ENCODE measurements around the gene CHAF1A. TPM values are rescaled to one million over a fixed set of nuclear protein-coding genes. Genes with fewer than 3 reads are reported as not detected.

The CHAF1A gene
- total RNA-seq, 2 experiments from 2014 or later, result 118 to 126 TPM

DNA sequence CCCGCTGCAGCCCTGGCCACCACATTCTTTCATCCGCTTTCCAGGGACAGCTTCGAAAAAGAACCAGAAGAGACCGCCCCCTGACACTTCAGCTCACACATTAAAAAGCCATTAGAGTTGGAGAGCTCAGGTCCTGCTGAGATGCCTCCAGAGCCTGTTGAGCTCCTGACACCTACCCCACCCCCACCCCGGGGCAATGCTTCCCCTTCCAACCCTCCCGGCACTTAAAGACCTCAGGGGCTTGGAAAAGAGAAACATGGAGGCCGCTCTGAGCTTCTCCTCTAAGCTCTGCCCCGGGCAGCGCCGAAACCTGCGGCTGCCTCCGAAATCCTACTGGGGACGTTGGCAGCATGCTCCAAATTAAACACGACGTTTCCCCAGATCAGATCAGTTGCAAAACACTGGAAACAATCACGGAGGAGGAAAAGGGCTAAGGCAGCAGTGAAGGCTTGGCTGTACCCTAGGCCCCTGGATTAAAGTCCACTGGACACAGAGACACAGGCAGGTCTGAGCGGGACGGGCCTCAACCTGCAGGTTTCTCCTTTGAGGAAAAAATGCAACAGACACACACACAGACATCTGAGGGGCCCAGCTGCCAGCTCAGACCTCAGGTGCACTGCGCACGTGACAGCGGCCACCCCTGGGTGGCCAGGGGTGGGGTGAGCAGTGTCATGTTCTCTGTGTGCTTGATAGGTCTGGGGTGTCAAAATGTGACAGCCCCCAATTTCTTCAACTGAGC is 11.7 kb upstream of the CHAF1A start:
- no peak for DNase-seq

GRCh38 chr19:4391306-4391693 is 11.1 kb upstream of the CHAF1A start:
- ATAC-seq (no peak), DNase-seq (no peak)
- Mint-ChIP-seq H3K4me1 (peaks cover 38% of the 10 kb centered on the region), H3K4me3 (no peak overlapping the region), H3K27ac (no peak overlapping the region), H3K36me3 (peaks cover 17% of the 10 kb centered on the region), H3K9me3 (ENCODE audit: low read depth) (no peaks in the 10 kb centered on the region), H3K27me3 (no peaks in the 10 kb centered on the region)
- CTCF ChIA-PET, result interaction anchor here (1.1 kb wide), 1 partner anchor 39 kb away, joined by 3 read pairs; no protein-coding TSS in a partner anchor

More for the DNA sequence above, 11.7 kb upstream of the CHAF1A start:
- peaks cover 38% of the 10 kb centered on the region for H3K4me1 Mint-ChIP-seq
- no peaks in the 10 kb centered on the region for H3K27me3 Mint-ChIP-seq
- H3K9me3 Mint-ChIP-seq (ENCODE audit: low read depth), result no peaks in the 10 kb centered on the region
- peaks cover 13% of the 10 kb centered on the region for H3K36me3 Mint-ChIP-seq
- CTCF ChIA-PET, result interaction anchor here (1.1 kb wide), 1 partner anchor 39 kb away, joined by 3 read pairs; no protein-coding TSS in a partner anchor
- ATAC-seq, result no peak
- H3K4me3 Mint-ChIP-seq, result no peak overlapping the region
- peak overlapping the region; percentile 77 for H3K27ac Mint-ChIP-seq

- H3K36me3 Mint-ChIP-seq, result peaks cover 22% of the 10 kb centered on the region
- DNase-seq, result no peak
- H3K4me1 Mint-ChIP-seq, result peaks cover 44% of the 10 kb centered on the region
- no peak overlapping the region for H3K4me3 Mint-ChIP-seq
- ATAC-seq, result no peak
- CTCF ChIA-PET, result interaction anchor here (0.6 kb wide), 1 partner anchor 60 kb away, joined by 3 read pairs; no protein-coding TSS in a partner anchor
- no peak overlapping the region for H3K27ac Mint-ChIP-seq
- H3K27me3 Mint-ChIP-seq, result no peaks in the 10 kb centered on the region
- H3K9me3 Mint-ChIP-seq (ENCODE audit: low read depth), result no peaks in the 10 kb centered on the region
Observed at GRCh38 chr19:4391701-4392483, 10.5 kb upstream of the CHAF1A start.

DNA sequence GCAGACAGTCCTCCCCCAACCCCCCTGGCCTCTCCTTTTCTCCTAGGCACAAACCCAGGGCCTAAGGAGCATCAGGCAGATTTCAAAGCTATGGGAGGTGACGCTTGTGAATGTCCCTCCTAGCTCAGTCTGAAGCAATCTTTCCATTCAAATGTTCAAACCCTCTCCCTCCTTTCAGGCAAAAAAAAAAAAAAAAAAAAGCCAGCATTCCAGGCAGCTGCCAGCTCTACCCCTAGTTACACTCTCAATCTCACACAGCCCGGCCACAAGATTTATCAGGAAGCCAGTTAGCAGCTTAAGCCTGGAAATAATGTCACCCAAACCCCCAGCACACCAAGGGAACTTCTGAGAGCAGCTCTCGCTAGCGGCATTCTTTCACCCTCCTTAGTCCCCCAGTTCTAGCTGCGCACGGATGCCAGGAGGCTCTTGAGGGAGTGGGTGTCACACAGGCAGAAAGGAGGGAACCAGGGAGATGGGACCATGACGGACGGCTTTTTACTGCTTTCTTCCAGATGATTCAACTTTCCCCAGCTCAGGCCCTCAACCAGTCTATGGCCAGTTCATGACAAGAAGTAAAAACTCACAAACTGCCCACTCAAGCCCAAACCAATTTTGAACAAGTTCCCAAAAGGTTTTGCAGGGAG is 8.4 kb upstream of the CHAF1A start:
- ATAC-seq, result no peak
- Mint-ChIP-seq H3K4me3 (no peak overlapping the region), H3K27me3 (no peaks in the 10 kb centered on the region), H3K9me3 (ENCODE audit: low read depth) (no peaks in the 10 kb centered on the region), H3K4me1 (peaks cover 54% of the 10 kb centered on the region), H3K27ac (peak overlapping the region; percentile 34), H3K36me3 (peaks cover 24% of the 10 kb centered on the region)
- no peak for DNase-seq
- CTCF ChIA-PET, result interaction anchor here (1.0 to 1.1 kb wide), 2 partner anchors 11 to 126 kb away, joined by 3 read pairs; no protein-coding TSS in a partner anchor

DNA sequence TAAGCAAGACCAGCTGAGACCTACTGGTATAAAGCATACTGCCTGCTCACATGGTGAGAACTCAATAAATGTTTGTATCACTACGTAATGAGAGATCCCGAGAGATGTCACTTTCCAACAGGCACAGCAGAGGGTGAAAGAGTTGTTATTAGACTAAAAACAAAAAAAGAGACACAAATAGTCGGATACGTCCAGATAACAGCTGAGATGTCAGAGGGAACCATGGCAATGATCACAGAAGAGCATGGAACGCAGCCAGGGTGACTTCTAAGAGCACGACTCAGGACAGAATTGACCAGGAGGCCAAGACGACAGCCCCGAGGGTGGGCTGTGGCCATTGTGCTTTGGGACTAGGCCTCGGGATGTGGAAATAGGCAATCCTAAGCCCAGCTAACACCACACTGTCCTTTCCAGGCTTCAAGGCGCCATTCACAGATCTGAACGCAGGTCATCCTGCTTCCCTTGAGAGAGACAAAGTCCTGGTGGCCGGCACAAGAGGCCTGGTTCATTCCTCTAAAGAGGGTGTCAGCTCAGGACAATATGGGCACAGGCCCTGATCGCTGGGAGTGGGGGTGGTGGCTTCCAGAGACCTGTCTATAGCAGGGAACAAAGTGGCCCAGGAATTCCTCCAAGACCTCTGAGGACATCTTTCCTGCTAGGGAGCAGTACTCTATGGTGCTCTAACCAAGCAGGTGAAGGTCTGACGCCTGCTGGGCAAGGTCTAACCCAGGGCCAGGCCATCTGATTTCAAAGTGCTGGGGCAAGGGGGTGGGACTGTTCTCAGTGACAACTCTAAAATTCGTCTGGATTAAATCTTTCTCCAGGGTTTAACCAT is 5.3 kb upstream of the CHAF1A start:
- Mint-ChIP-seq H3K4me3 (no peak overlapping the region), H3K27ac (no peak overlapping the region), H3K9me3 (ENCODE audit: low read depth) (no peaks in the 10 kb centered on the region), H3K36me3 (peaks cover 23% of the 10 kb centered on the region), H3K4me1 (peaks cover 53% of the 10 kb centered on the region), H3K27me3 (no peaks in the 10 kb centered on the region)
- CTCF ChIA-PET, result interaction anchor here (2.2 kb wide), 1 partner anchor 27 kb away, joined by 9 read pairs; no protein-coding TSS in a partner anchor
- DNase-seq, result no peak
- no peak for ATAC-seq

DNA sequence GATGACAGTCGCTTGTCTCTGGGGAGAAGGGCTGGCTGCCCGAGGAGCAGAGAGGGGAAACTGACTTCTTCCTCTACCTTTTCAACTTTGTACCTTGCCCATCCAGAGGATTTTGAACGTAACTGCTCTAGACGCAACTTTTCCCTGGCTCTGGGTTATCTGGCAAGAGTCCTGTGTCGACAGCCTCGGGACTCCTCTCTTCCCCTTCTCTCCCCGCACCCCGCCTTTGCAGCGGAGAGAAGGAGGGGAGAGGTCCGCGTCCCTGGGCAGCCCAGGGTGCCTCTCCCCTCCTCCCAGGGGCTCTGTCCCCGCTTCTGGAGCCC is 2.7 kb upstream of the CHAF1A start:
- Mint-ChIP-seq H3K4me1 (peaks cover 58% of the 10 kb centered on the region), H3K27ac (peak overlapping the region; percentile 89), H3K4me3 (peak overlapping the region; percentile 97), H3K36me3 (peaks cover 34% of the 10 kb centered on the region), H3K9me3 (ENCODE audit: low read depth) (no peaks in the 10 kb centered on the region), H3K27me3 (no peaks in the 10 kb centered on the region)
- CTCF ChIA-PET, result interaction anchor here (0.6 to 3.3 kb wide), 18 partner anchors 11 to 414 kb away, joined by 3 to 34 read pairs (median 5); partner anchors contain the start of genes EEF2, MPND and YJU2
- DNase-seq (no peak), ATAC-seq (peak; percentile 3)

GRCh38 chr19:4400135-4400936 is 2.1 kb upstream of the CHAF1A start, which contains the start of gene SH3GL1:
TSS of gene SH3GL1 (minus strand) at chr19:4400547. CDS start at chr19:4400368, 179 bp downstream.
- Mint-ChIP-seq H3K9me3 (ENCODE audit: low read depth) (no peaks in the 10 kb centered on the region), H3K27me3 (no peaks in the 10 kb centered on the region), H3K4me3 (peak within 1 kb of the TSS; percentile 97), H3K27ac (peak within 1 kb of the TSS; percentile 97), H3K36me3 (peaks cover 33% of the 10 kb centered on the region), H3K4me1 (peaks cover 58% of the 10 kb centered on the region)
- CTCF ChIA-PET, result interaction anchor here (0.6 to 3.3 kb wide), 20 partner anchors 12 to 415 kb away, joined by 3 to 34 read pairs (median 4); partner anchors contain the start of genes EEF2, FSD1, MPND and YJU2
- ATAC-seq (peak; percentile 67), DNase-seq (peak; percentile 94)

DNA sequence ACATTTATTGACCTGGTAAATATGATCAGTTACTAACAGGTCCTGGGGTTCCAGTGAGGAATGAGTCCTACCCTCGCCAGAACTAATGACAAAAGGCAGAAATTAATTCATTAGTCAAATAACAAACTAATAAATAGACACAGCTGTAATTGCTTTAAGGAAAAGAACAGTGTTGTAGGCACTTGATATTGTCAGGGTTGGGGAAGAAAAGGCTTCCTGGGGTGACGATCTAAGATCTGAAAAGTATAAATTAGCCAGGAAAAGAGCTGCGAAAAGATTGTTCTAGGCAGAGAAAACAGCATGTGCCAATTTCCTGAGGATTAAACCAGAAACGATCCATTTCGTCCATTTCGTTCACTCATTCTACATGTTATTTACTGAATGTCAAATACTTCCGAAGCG is 670 bp upstream of the CHAF1A start:
- CTCF ChIA-PET, result interaction anchor here (1.0 to 3.3 kb wide), 13 partner anchors 24 to 414 kb away, joined by 3 to 34 read pairs (median 6); partner anchors contain the start of genes MPND and YJU2
- Mint-ChIP-seq H3K4me1 (peaks cover 62% of the 10 kb centered on the region), H3K4me3 (peak overlapping the region; percentile 94), H3K9me3 (ENCODE audit: low read depth) (no peaks in the 10 kb centered on the region), H3K27ac (peak overlapping the region; percentile 97), H3K36me3 (peaks cover 33% of the 10 kb centered on the region), H3K27me3 (no peaks in the 10 kb centered on the region)
- no peak for ATAC-seq
- no peak for DNase-seq

DNA sequence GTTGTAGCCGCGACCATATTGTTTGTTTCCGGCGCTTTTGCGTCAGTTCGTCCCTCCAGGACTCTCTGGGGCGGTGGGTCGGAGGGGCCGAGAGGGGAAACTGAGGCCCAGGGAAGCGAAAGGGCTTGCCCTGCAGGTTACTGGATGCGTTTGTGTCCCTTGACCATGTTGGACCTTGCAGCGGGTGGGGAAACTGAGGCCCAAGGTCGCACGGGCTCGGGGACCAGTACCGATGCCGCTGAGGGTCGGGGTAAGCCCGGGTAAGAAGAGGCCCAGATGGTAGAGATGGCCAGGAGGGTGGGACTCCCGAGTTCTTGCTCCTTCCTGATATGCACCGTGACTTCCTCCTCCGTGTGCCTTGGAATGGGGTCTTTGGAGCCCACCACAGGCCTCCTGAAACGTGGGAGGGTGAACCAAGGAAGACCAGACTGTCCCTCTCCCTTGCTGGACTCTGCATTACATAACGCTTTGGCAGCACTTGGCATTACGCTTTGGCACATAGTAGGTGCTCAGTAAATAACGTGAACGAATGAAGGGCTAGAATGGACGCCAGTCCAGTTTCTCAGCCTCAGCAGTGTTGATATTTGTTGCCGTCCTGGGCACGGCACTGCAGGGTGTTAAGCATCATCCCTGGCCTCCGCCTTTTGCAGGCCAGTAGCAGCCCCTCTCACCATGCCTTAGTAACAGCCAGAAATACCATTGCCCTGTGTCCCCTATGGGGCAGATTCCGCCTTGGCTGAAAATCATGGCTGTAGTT is 743 bp downstream of the CHAF1A start:
- peak; percentile 57 for DNase-seq
- H3K4me1 Mint-ChIP-seq, result peaks cover 62% of the 10 kb centered on the region
- no peaks in the 10 kb centered on the region for H3K27me3 Mint-ChIP-seq
- peak overlapping the region; percentile 91 for H3K27ac Mint-ChIP-seq
- H3K36me3 Mint-ChIP-seq, result peaks cover 34% of the 10 kb centered on the region
- CTCF ChIA-PET, result interaction anchor here (1.3 to 3.3 kb wide), 5 partner anchors 26 to 136 kb away, joined by 4 to 34 read pairs (median 5); no protein-coding TSS in a partner anchor
- no peak for ATAC-seq
- no peaks in the 10 kb centered on the region for H3K9me3 Mint-ChIP-seq (ENCODE audit: low read depth)
- H3K4me3 Mint-ChIP-seq, result peak overlapping the region; percentile 94

- DNase-seq, result no peak
- CTCF ChIA-PET, result no interaction called here
- Mint-ChIP-seq H3K4me3 (no peak overlapping the region), H3K36me3 (peaks cover 46% of the 10 kb centered on the region), H3K9me3 (ENCODE audit: low read depth) (no peaks in the 10 kb centered on the region), H3K4me1 (peaks cover 46% of the 10 kb centered on the region), H3K27me3 (no peaks in the 10 kb centered on the region), H3K27ac (no peak overlapping the region)
- ATAC-seq, result no peak
Observed at GRCh38 chr19:4405977-4406376, 3.5 kb downstream of the CHAF1A start.

- Mint-ChIP-seq H3K4me3 (no peak overlapping the region), H3K36me3 (peaks cover 48% of the 10 kb centered on the region), H3K9me3 (ENCODE audit: low read depth) (no peaks in the 10 kb centered on the region), H3K27me3 (no peaks in the 10 kb centered on the region), H3K27ac (no peak overlapping the region), H3K4me1 (peaks cover 39% of the 10 kb centered on the region)
- CTCF ChIA-PET, result no interaction called here
- DNase-seq (no peak), ATAC-seq (no peak)
Observed at GRCh38 chr19:4406626-4407025, 4.2 kb downstream of the CHAF1A start.

Measured in activated CD8-positive, alpha-beta memory T cell treated with anti-CD3 and anti-CD28 coated beads, Interleukin-2, amount 10 ng/mL, durations not matched to agents 7 days and 5 days (primary cell).